Measurements from ENCODE around the gene TSPEAR. TPM values are rescaled to one million over a fixed set of nuclear protein-coding genes. Genes with fewer than 3 reads are reported as not detected.
"Not testable (repeated sequence)": the region's sequence is repeated elsewhere in the genome, so short reads cannot be mapped to it uniquely, and the experiment has no call there.

The TSPEAR gene
- total RNA-seq, 1 experiment from 2014 or later, result 0.32 TPM

DNA sequence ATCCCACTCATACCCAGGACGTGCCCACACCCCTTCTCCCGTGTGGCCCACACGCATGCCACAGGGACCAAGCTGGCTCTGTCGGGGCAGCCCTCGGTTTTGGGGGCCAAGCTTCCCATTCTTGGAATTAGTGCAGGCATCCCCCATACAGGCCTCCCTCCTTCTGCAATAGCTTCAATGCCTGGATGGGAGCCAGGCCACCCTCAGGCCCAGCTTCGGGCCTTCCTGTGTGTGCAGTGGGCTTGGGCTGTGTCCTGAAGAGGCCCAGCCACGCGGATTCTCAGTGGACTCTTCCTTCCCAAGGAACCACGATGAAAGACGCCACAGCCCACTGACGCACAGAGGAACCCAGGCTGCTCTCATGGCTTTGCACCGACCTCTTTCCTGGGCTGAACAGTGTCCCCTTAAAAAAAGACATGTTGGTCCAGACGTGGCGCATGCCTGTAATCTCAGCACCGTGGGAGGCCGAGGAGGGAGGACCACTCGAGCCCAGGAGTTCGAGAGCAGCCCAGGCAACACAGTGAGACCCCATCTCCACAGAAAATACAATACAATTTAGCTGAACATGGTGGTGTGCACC lies 61.8 kb downstream of the TSPEAR start:
- Histone ChIP-seq H3K36me3 (ENCODE audit: control insufficient read depth, insufficient read depth, low read length) (no peaks in the 10 kb centered on the region), H3K4me3 (ENCODE audit: low read depth, low read length) (no peak overlapping the region), H3K27me3 (replicated peaks; ENCODE audit: control insufficient read depth, insufficient read depth, low read length) (no peaks in the 10 kb centered on the region), H3K9me3 (peaks cover 11% of the 10 kb centered on the region), H3K4me1 (no peaks in the 10 kb centered on the region)
- Mint-ChIP-seq H3K27ac (ENCODE audit: unreplicated experiment) (no peak overlapping the region), H3K9me3 (ENCODE audit: unreplicated experiment) (peaks cover 15% of the 10 kb centered on the region), H3K27me3 (ENCODE audit: insufficient read depth, unreplicated experiment) (no peaks in the 10 kb centered on the region), H3K4me3 (ENCODE audit: unreplicated experiment) (no peak overlapping the region), H3K4me1 (ENCODE audit: low read depth, unreplicated experiment) (no peaks in the 10 kb centered on the region), H3K36me3 (ENCODE audit: insufficient read depth, unreplicated experiment) (no peaks in the 10 kb centered on the region)
- no peak for DNase-seq
- intact Hi-C loops (cut with micrococcal nuclease; ENCODE audit: unreplicated experiment), result no loop called here
- CTCF ChIA-PET, result interaction anchor here (0.7 kb wide), 1 partner anchor 27 kb away, joined by 3 read pairs; no protein-coding TSS in a partner anchor
- no TSS peak for BruUV-seq (replicated peaks)
- TF ChIP-seq, protein P1, sequence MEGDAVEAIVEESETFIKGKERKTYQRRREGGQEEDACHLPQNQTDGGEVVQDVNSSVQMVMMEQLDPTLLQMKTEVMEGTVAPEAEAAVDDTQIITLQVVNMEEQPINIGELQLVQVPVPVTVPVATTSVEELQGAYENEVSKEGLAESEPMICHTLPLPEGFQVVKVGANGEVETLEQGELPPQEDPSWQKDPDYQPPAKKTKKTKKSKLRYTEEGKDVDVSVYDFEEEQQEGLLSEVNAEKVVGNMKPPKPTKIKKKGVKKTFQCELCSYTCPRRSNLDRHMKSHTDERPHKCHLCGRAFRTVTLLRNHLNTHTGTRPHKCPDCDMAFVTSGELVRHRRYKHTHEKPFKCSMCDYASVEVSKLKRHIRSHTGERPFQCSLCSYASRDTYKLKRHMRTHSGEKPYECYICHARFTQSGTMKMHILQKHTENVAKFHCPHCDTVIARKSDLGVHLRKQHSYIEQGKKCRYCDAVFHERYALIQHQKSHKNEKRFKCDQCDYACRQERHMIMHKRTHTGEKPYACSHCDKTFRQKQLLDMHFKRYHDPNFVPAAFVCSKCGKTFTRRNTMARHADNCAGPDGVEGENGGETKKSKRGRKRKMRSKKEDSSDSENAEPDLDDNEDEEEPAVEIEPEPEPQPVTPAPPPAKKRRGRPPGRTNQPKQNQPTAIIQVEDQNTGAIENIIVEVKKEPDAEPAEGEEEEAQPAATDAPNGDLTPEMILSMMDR (IDR thresholded peaks at IDR 0.05; ENCODE audit: insufficient read depth in 1 of 2, low read depth in 1 of 2, low read length in 1 of 2, severe bottlenecking in 1 of 2, unreplicated experiment in 1 of 2), result no peak
- POLR2A ChIA-PET, result no interaction called here

DNA sequence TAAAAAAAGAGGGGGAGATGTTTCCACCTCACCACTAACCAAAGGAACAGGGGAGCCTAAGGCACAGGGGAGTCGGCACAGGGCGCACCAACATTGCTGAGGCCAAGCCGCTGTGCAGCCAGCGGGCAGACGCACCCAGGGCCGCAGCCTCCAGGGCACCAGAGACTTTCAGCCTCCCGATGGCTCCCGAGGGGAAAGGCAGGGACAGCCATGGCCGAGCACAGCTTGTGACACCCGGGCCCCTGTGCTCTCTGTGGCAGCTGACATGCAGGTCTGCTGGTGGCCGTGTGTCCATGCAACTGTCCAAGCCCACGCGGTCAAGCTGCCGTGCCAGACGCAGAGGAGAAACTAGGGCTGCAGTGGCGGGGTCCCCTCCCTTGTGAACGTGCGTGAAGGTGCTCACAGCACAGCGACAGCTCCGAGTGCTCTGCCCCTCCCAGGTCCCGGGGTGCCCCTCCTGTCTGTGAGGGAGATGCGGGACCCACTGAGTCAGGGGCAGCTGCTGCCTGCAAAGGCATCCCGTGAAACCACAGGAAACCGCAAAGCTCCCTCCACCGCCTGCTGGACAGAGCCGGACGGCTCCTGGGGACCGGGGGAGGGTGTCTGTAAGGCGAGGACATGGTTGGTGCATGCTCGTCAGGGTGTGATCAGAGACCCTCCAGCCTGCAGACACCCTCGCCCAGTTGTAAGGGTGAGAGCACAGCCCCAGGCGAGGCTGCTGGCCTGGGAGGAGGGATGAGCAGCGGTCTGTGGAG lies 62.6 kb downstream of the TSPEAR start:
- BruUV-seq (replicated peaks), result no TSS peak
- Histone ChIP-seq H3K4me1 (no peaks in the 10 kb centered on the region), H3K4me3 (ENCODE audit: low read depth, low read length) (no peak overlapping the region), H3K9me3 (peaks cover 13% of the 10 kb centered on the region), H3K27me3 (replicated peaks; ENCODE audit: control insufficient read depth, insufficient read depth, low read length) (no peaks in the 10 kb centered on the region), H3K36me3 (ENCODE audit: control insufficient read depth, insufficient read depth, low read length) (no peaks in the 10 kb centered on the region)
- Mint-ChIP-seq H3K27ac (ENCODE audit: unreplicated experiment) (no peak overlapping the region), H3K36me3 (ENCODE audit: insufficient read depth, unreplicated experiment) (no peaks in the 10 kb centered on the region), H3K9me3 (ENCODE audit: unreplicated experiment) (peaks cover 23% of the 10 kb centered on the region), H3K27me3 (ENCODE audit: insufficient read depth, unreplicated experiment) (no peaks in the 10 kb centered on the region), H3K4me1 (ENCODE audit: low read depth, unreplicated experiment) (no peaks in the 10 kb centered on the region), H3K4me3 (ENCODE audit: unreplicated experiment) (no peak overlapping the region)
- intact Hi-C loops (cut with micrococcal nuclease; ENCODE audit: unreplicated experiment), result no loop called here
- ChIA-PET CTCF (interaction anchor here (0.6 kb wide), 1 partner anchor 316 kb away, joined by 3 read pairs; no protein-coding TSS in a partner anchor), POLR2A (no interaction called here)
- no peak for DNase-seq
- TF ChIP-seq, protein P1 (IDR thresholded peaks at IDR 0.05; ENCODE audit: insufficient read depth in 1 of 2, low read depth in 1 of 2, low read length in 1 of 2, severe bottlenecking in 1 of 2, unreplicated experiment in 1 of 2), result no peak

DNA sequence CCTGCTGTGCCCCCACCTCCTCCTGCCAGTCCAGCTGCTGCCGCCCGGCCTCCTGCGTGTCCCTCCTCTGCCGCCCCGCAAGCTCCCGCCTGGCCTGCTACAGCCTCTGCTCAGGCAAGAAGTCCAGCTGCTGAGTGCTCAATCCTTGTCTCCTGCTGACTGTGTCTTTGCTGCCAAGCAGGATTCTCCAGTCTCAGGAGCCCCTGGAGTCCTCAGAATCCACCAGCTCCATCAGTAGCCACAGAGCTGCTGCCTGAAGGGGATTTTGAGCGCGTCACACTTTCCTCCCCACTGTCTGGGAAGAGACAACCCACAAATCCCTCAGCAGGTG lies 64.2 kb downstream of the TSPEAR start:
- Mint-ChIP-seq H3K9me3 (ENCODE audit: unreplicated experiment) (peaks cover 39% of the 10 kb centered on the region), H3K4me3 (ENCODE audit: unreplicated experiment) (no peak overlapping the region), H3K36me3 (ENCODE audit: insufficient read depth, unreplicated experiment) (no peaks in the 10 kb centered on the region), H3K27ac (ENCODE audit: unreplicated experiment) (no peak overlapping the region), H3K27me3 (ENCODE audit: insufficient read depth, unreplicated experiment) (peaks cover 2% of the 10 kb centered on the region), H3K4me1 (ENCODE audit: low read depth, unreplicated experiment) (no peaks in the 10 kb centered on the region)
- ChIA-PET CTCF (no interaction called here), POLR2A (no interaction called here)
- Histone ChIP-seq H3K9me3 (peaks cover 13% of the 10 kb centered on the region), H3K4me3 (ENCODE audit: low read depth, low read length) (no peak overlapping the region), H3K27me3 (replicated peaks; ENCODE audit: control insufficient read depth, insufficient read depth, low read length) (no peaks in the 10 kb centered on the region), H3K4me1 (no peaks in the 10 kb centered on the region), H3K36me3 (ENCODE audit: control insufficient read depth, insufficient read depth, low read length) (no peaks in the 10 kb centered on the region)
- intact Hi-C loops (cut with micrococcal nuclease; ENCODE audit: unreplicated experiment), result no loop called here
- TF ChIP-seq, protein P1 (IDR thresholded peaks at IDR 0.05; ENCODE audit: insufficient read depth in 1 of 2, low read depth in 1 of 2, low read length in 1 of 2, severe bottlenecking in 1 of 2, unreplicated experiment in 1 of 2), result no peak
- no peak for DNase-seq
- BruUV-seq (replicated peaks), result no TSS peak

DNA sequence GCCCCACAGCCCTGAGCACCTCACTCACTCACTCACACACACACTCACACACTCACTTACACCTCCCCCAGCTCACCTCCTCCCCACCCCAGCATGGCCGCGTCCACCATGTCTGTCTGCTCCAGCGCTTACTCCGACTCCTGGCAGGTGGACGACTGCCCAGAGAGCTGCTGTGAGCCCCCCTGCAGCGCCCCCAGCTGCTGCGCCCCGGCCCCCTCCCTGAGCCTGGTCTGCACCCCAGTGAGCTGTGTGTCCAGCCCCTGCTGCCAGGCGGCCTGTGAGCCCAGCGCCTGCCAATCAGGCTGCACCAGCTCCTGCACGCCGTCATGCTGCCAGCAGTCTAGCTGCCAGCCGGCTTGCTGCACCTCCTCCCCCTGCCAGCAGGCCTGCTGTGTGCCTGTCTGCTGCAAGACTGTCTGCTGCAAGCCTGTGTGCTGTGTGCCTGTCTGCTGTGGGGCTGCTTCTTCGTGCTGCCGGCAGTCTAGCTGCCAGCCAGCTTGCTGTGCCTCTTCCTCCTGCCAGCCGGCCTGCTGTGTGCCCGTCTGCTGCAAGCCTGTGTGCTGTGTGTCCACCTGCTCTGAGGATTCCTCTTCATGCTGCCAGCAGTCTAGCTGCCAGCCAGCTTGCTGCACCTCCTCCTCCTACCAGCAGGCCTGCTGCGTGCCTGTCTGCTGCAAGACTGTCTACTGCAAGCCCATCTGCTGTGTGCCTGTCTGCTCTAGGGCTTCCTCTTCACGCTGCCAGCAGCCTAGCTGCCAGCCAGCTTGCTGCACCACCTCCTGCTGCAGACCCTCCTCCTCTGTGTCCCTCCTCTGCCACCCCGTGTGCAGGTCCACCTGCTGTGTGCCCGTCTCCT lies 64.8 kb downstream of the TSPEAR start, which contains the start of gene KRTAP10-11:
KRTAP10-11 (plus strand) TSS at position 49 of the 856 bp plus-strand sequence; CDS start at position 94, 45 bp downstream.
- peaks cover 13% of the 10 kb centered on the region for H3K9me3 ChIP-seq
- peaks cover 45% of the 10 kb centered on the region for H3K9me3 Mint-ChIP-seq (ENCODE audit: unreplicated experiment)
- BruUV-seq (replicated peaks); H3K4me3 Mint-ChIP-seq (ENCODE audit: unreplicated experiment); DNase-seq; H3K27ac Mint-ChIP-seq (ENCODE audit: unreplicated experiment); H3K4me1 ChIP-seq; H3K4me1 Mint-ChIP-seq (ENCODE audit: low read depth, unreplicated experiment); POLR2A ChIA-PET; intact Hi-C loops (cut with micrococcal nuclease; ENCODE audit: unreplicated experiment); H3K27me3 ChIP-seq (replicated peaks; ENCODE audit: control insufficient read depth, insufficient read depth, low read length); CTCF ChIA-PET; H3K36me3 Mint-ChIP-seq (ENCODE audit: insufficient read depth, unreplicated experiment); H3K4me3 ChIP-seq (ENCODE audit: low read depth, low read length); H3K27me3 Mint-ChIP-seq (ENCODE audit: insufficient read depth, unreplicated experiment); H3K36me3 ChIP-seq (ENCODE audit: control insufficient read depth, insufficient read depth, low read length): not testable (repeated sequence)

All from Caco-2 (cell line).